BLaER1 treated with 17β-estradiol and CSF1 and Interleukin-3, amounts not matched to agents 10 nM and 100 nM (cell line): Measurements from ENCODE around the gene SBF1.

Experiments used
- H3K27ac ChIP-seq, 11 experiments: shearing (Covaris generic); formaldehyde crosslinking; 2 replicates each; pipeline ENCODE4 v1.8.1; 2022
- H3K27me3 ChIP-seq, 11 experiments: shearing (Covaris generic); formaldehyde crosslinking; 2 replicates each; pipeline ENCODE4 v1.8.1; 2022
- H3K36me3 ChIP-seq, 11 experiments: shearing (Covaris generic); formaldehyde crosslinking; 2 replicates each; pipeline ENCODE4 v1.8.1; 2022
- H3K4me1 ChIP-seq, 10 experiments: shearing (Covaris generic); formaldehyde crosslinking; 2 replicates each; pipeline ENCODE4 v1.8.1; 2022
- H3K4me2 ChIP-seq, 11 experiments: shearing (Covaris generic); formaldehyde crosslinking; 2 replicates each; pipeline ENCODE4 v1.8.1; 2022
- H3K4me3 ChIP-seq, 10 experiments: shearing (Covaris generic); formaldehyde crosslinking; 2 replicates each; pipeline ENCODE4 v1.8.1; 2022
- H3K9ac ChIP-seq, 11 experiments: shearing (Covaris generic); formaldehyde crosslinking; 2 replicates each; pipeline ENCODE4 v1.8.1; 2022
- H3K9me3 ChIP-seq, 11 experiments: shearing (Covaris generic); formaldehyde crosslinking; replicated peaks in 1 of 11; 2 replicates each; pipeline ENCODE4 v1.8.1; 2022
- H4K20me1 ChIP-seq, 11 experiments: shearing (Covaris generic); formaldehyde crosslinking; 2 replicates each; pipeline ENCODE4 v1.8.1; 2022
- Cebpa-rat ChIP-seq, 11 experiments: shearing (Covaris generic); IDR thresholded peaks; 2 replicates each; pipeline ENCODE4 v1.8.1; 2022

Gene SBF1

GRCh38 chr22:50463188-50463900 lies 11.5 kb downstream of the SBF1 start:
- Histone ChIP-seq H3K27me3 (peaks cover 0 to 5% (median 0%) of the 10 kb centered on the region in 11 experiments; a peak in 2 of 22 replicates), H3K27ac (no peak overlapping the region), H3K4me3 (no peak overlapping the region), H4K20me1 (peaks cover 23 to 100% (median 80%) of the 10 kb centered on the region in 11 experiments), H3K4me2 (no peak overlapping the region), H3K9me3 (no peaks in the 10 kb centered on the region), H3K36me3 (peaks cover 89 to 99% (median 91%) of the 10 kb centered on the region in 11 experiments), H3K9ac (no peak overlapping the region), H3K4me1 (peaks cover 6 to 22% (median 21%) of the 10 kb centered on the region in 10 experiments)
- TF ChIP-seq Cebpa-rat (IDR thresholded peaks at IDR 0.05) = no peak

DNA sequence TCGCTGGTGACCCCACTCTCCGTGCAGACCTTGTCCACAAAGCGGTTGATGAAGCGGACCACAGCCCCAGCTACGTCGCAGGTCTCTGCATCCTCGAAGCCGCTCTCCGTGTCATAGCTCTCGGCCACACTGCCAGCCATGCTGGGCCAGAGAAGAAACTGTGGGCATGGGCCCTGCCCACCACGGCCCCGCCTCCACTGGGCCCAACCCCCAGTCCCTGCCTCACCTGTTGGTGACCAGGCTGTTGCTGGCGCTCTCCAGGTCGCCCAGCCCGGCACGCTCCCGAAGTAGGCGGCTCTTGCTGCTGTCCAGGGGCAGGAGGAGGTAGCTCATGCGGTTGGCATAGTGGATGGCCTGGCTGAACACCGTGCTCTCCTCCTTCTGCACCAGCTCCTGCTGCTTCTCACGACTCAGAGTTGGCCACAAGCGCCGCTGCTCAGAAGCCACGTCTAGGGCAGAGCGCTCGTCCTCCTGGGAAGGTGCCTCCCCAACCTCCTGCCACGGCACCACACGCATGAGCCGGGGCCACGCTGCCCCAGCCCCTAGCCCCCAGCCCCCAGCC lies 12.8 kb downstream of the SBF1 start:
- Histone ChIP-seq H3K27me3 (no peaks in the 10 kb centered on the region), H3K36me3 (peaks cover 96 to 100% (median 99%) of the 10 kb centered on the region in 11 experiments), H3K4me2 (no peak overlapping the region), H3K4me1 (peaks cover 0 to 9% (median 8%) of the 10 kb centered on the region in 10 experiments; a peak in 15 of 20 replicates), H3K9me3 (no peaks in the 10 kb centered on the region), H3K27ac (no peak overlapping the region), H4K20me1 (peaks cover 12 to 100% (median 78%) of the 10 kb centered on the region in 11 experiments; a peak in 21 of 22 replicates), H3K4me3 (no peak overlapping the region), H3K9ac (no peak overlapping the region)
- no peak for TF ChIP-seq Cebpa-rat (IDR thresholded peaks at IDR 0.05)

- Histone ChIP-seq H3K27ac (no peak overlapping the region), H3K27me3 (no peaks in the 10 kb centered on the region), H3K4me1 (peaks cover 0 to 4% (median 3%) of the 10 kb centered on the region in 10 experiments; a peak in 14 of 20 replicates), H3K4me3 (no peak overlapping the region), H4K20me1 (peaks cover 6 to 100% (median 75%) of the 10 kb centered on the region in 11 experiments; a peak in 20 of 22 replicates), H3K9ac (no peak overlapping the region), H3K36me3 (peaks cover 96 to 100% (median 99%) of the 10 kb centered on the region in 11 experiments), H3K9me3 (no peaks in the 10 kb centered on the region), H3K4me2 (no peak overlapping the region)
- no peak for TF ChIP-seq Cebpa-rat (IDR thresholded peaks at IDR 0.05)
Measured at GRCh38 chr22:50461536-50461935, 13.3 kb downstream of the SBF1 start.

GRCh38 chr22:50460938-50461337 lies 13.9 kb downstream of the SBF1 start:
- no peak for TF ChIP-seq Cebpa-rat (IDR thresholded peaks at IDR 0.05)
- no peaks in the 10 kb centered on the region for H3K9me3 ChIP-seq
- no peak overlapping the region for H3K27ac ChIP-seq
- peaks cover under 1 to 97% (median 69%) of the 10 kb centered on the region in 11 experiments; a peak in 20 of 22 replicates for H4K20me1 ChIP-seq
- H3K27me3 ChIP-seq = no peaks in the 10 kb centered on the region
- H3K4me2 ChIP-seq = no peak overlapping the region
- H3K36me3 ChIP-seq = peaks cover 93 to 99% (median 98%) of the 10 kb centered on the region in 11 experiments
- no peak overlapping the region for H3K9ac ChIP-seq
- no peak overlapping the region for H3K4me3 ChIP-seq
- no peaks in the 10 kb centered on the region; a peak in 3 of 20 replicates for H3K4me1 ChIP-seq

- no peak overlapping the region for H3K4me2 ChIP-seq
- H3K4me3 ChIP-seq = no peak overlapping the region
- H3K4me1 ChIP-seq = no peaks in the 10 kb centered on the region
- H3K27ac ChIP-seq = no peak overlapping the region
- no peaks in the 10 kb centered on the region for H3K9me3 ChIP-seq
- H3K36me3 ChIP-seq = peaks cover 93 to 99% (median 98%) of the 10 kb centered on the region in 11 experiments
- TF ChIP-seq Cebpa-rat (IDR thresholded peaks at IDR 0.05) = no peak
- H3K9ac ChIP-seq = no peak overlapping the region
- H3K27me3 ChIP-seq = no peaks in the 10 kb centered on the region
- peaks cover 0 to 97% (median 62%) of the 10 kb centered on the region in 11 experiments; a peak in 19 of 22 replicates for H4K20me1 ChIP-seq
Measured at GRCh38 chr22:50459496-50460140, 15.2 kb downstream of the SBF1 start.

GRCh38 chr22:50459016-50459415 lies 15.8 kb downstream of the SBF1 start:
- no peak for TF ChIP-seq Cebpa-rat (IDR thresholded peaks at IDR 0.05)

GRCh38 chr22:50456466-50457234 lies 18.2 kb downstream of the SBF1 start:
- peaks cover 0 to 96% (median 53%) of the 10 kb centered on the region in 11 experiments; a peak in 18 of 22 replicates for H4K20me1 ChIP-seq
- TF ChIP-seq Cebpa-rat (IDR thresholded peaks at IDR 0.05) = no peak
- H3K36me3 ChIP-seq = peaks cover 80 to 99% (median 92%) of the 10 kb centered on the region in 11 experiments
- H3K27me3 ChIP-seq = no peaks in the 10 kb centered on the region
- H3K27ac ChIP-seq = no peak overlapping the region
- H3K9me3 ChIP-seq = no peaks in the 10 kb centered on the region
- H3K4me2 ChIP-seq = no peak overlapping the region
- H3K4me3 ChIP-seq = no peak overlapping the region
- H3K9ac ChIP-seq = no peak overlapping the region
- H3K4me1 ChIP-seq = peaks cover 0 to 20% (median 6%) of the 10 kb centered on the region in 10 experiments; a peak in 9 of 20 replicates

More at GRCh38 chr22:50459016-50459415, 15.8 kb downstream of the SBF1 start:
- Histone ChIP-seq H3K9ac (no peak overlapping the region), H3K36me3 (peaks cover 93 to 99% (median 98%) of the 10 kb centered on the region in 11 experiments), H3K4me3 (no peak overlapping the region), H3K4me1 (peaks cover 0 to 2% (median 0%) of the 10 kb centered on the region in 10 experiments; a peak in 4 of 20 replicates), H3K9me3 (no peaks in the 10 kb centered on the region), H3K27me3 (no peaks in the 10 kb centered on the region), H3K4me2 (no peak overlapping the region), H3K27ac (no peak overlapping the region), H4K20me1 (peaks cover 0 to 97% (median 62%) of the 10 kb centered on the region in 11 experiments; a peak in 19 of 22 replicates)

DNA sequence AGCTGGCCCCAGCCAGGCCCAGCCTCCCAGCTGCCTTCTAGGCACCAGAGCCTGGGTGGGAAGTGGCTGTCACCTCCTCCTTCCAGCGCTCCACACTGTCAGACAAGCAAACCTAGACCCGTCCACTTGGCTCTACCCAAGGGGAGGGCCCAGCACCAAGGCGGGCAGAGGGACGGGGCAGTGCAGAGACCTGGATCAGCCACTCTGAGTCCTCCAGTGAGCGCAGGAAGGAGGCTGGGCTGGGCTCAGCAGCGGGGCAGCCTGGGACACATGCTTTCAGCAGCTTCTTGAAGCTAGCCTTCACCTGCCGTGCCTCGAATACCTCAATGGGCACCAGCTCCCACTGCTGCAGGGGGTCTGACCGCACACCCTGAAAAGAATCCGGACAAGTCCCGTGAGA lies 18.8 kb downstream of the SBF1 start:
- no peak overlapping the region for H3K4me2 ChIP-seq
- H3K9me3 ChIP-seq = peaks cover 0 to 3% (median 0%) of the 10 kb centered on the region in 11 experiments; a peak in 1 of 22 replicates
- no peak overlapping the region for H3K4me3 ChIP-seq
- no peak overlapping the region for H3K9ac ChIP-seq
- peaks cover 0 to 96% (median 51%) of the 10 kb centered on the region in 11 experiments; a peak in 18 of 22 replicates for H4K20me1 ChIP-seq
- H3K4me1 ChIP-seq = peaks cover 0 to 20% (median 6%) of the 10 kb centered on the region in 10 experiments; a peak in 10 of 20 replicates
- H3K27me3 ChIP-seq = no peaks in the 10 kb centered on the region
- TF ChIP-seq Cebpa-rat (IDR thresholded peaks at IDR 0.05) = no peak
- H3K27ac ChIP-seq = no peak overlapping the region
- H3K36me3 ChIP-seq = peaks cover 80 to 99% (median 92%) of the 10 kb centered on the region in 11 experiments
